Pancreas (tissue), 10 donors: ENCODE results near the gene CELSR2. TPM values are rescaled to one million over a fixed set of nuclear protein-coding genes. Genes with fewer than 3 reads are reported as not detected.

Experiments
- ATAC-seq, 4 donors: fragments of 200-7000 bp; cut with Tn5 transposase; one replicate each; pipeline versions ENCODE4 v1.8.0 to v1.9.1; 2020; ENCODE audit warnings: mild to moderate bottlenecking in 4 of 4, moderate library complexity in 4 of 4
- DNase-seq, 6 donors: peaks; one replicate each; pipeline ENCODE4 v3.0.0-alpha.2; 2020
- FAIRE-seq: peaks from 2 replicates; lab custom pipeline; 2012; peaks lifted over from hg19 to GRCh38; lab: Jason Lieb, UNC
- H3K27ac ChIP-seq, 4 donors: fragments of 200-600 bp; sonication (generic); 1 replicate in 3 of 4; 2 replicates in 1 of 4; pipeline versions ENCODE4 v1.5.0 to v1.8.0; 2020
- H3K27me3 ChIP-seq, 4 donors: fragments of 200-600 bp; one replicate each; pipeline ENCODE4 v1.8.0; 2021
- H3K36me3 ChIP-seq, 3 donors: fragments of 200-600 bp; sonication (generic) in 1 of 3; one replicate each; pipeline versions ENCODE4 v1.5.0 to v1.8.0; 2020 to 2021
- H3K4me1 ChIP-seq, 3 donors: fragments of 200-600 bp; one replicate each; pipeline ENCODE4 v1.8.0; 2021
- H3K4me3 ChIP-seq, 4 donors: fragments of 200-600 bp; sonication (generic) in 2 of 4; one replicate each; pipeline versions ENCODE4 v1.5.0 to v1.8.0; 2020 to 2021
- H3K9me3 ChIP-seq, 4 donors: fragments of 200-600 bp; one replicate each; pipeline ENCODE4 v1.8.0; 2021
- CTCF ChIP-seq, 4 donors: fragments of 200-600 bp; sonication (generic) in 3 of 4; IDR thresholded peaks; one replicate each; pipeline versions ENCODE4 v1.5.0 to v1.8.0; 2021; ENCODE audit warnings: antibody characterized with exemption in 4 of 4
- WGBS, 2 donors: extraction: QIAGEN DNeasy Blood & Tissue Kit; methylation state at CpG; one replicate each; pipeline ENCODE4 v1.1.7; 2013; 5-methylcytosine and 5-hydroxymethylcytosine counted together
- intact Hi-C, 3 donors: fragments of 100-400 bp; cut with DNase I; formaldehyde crosslinking; loops; one replicate each; pipeline versions ENCODE4 v1.11.1 to v1.14.2; 2022
- polyA plus RNA-seq, 2 donors: library from polyadenylated mRNA; stranded (reverse); fragments of 200-250 nt; gene quantifications; one replicate each; pipeline ENCODE4 v1.2.3, GENCODE V29; 2013
- total RNA-seq, 6 donors: library from RNA; stranded (reverse); fragmentation: NEBNext Ultra II Directional in 4 of 6; extraction: Animal tissue kit (Norgen Biotek cat#: 25700) in 4 of 6; gene quantifications; one replicate each; pipeline versions ENCODE4 v1.2.1 to v1.2.4, GENCODE V29; 2021 to 2023
- donor health status: healthy with polysubstance abuse.
- donor health status: DM: no; HTN: no; CAD: no; lungs with moderate emphysema.
- donor health status: DM: no; HTN: no; CAD: no.
- donor health status: control.
- donor health status: control.
- donor health status: Bipolar disorder and iron deficiency.
- donor health status: DM: yes; HTN: yes; CAD: no.
- donor health status: DM: no; HTN: no; CAD: no.
- donor health status: DM: no; HTN: no; CAD: no.
- donor health status: DM: yes; HTN: yes; CAD: no.

CELSR2 gene
- total and polyA plus RNA-seq, 8 donors: 4.0 to 8.5 (median 5.1) TPM

- intact Hi-C loops: loop anchor here in 2 of 3 donors (5.0 to 10.0 kb wide), 3 partner anchors 120 to 250 kb away; partner anchors contain the start of gene SORT1 (in 1 of the 2)
- Histone ChIP-seq H3K27ac (peak overlapping the region in 2 of 4 donors; percentile 71 to 83), H3K4me1 (peaks cover 0 to 9% (median 6%) of the 10 kb centered on the region in 3 donors), H3K36me3 (no peaks in the 10 kb centered on the region), H3K9me3 (no peaks in the 10 kb centered on the region), H3K4me3 (no peak overlapping the region), H3K27me3 (no peaks in the 10 kb centered on the region)
- FAIRE-seq (no peak), ATAC-seq (peak in 3 of 4 donors; percentile 68 to 86 (median 85)), DNase-seq (peak in 4 of 6 donors; percentile 28 to 83 (median 78))
- TF ChIP-seq CTCF (IDR thresholded peaks at IDR 0.05): no peak
- 13 to 32% methylated on average over 24 of the region's 24 CpGs for WGBS, 2 donors
Measured at GRCh38 chr1:109274533-109275476, 25.5 kb downstream of the CELSR2 start.

GRCh38 chr1:109275706-109276345, 26.5 kb downstream of the CELSR2 start:
- intact Hi-C loops: loop anchor here in 1 of 3 donors (10.0 kb wide), 2 partner anchors 119 to 249 kb away; partner anchors contain the start of gene SORT1
- Histone ChIP-seq H3K36me3 (no peaks in the 10 kb centered on the region), H3K27me3 (no peaks in the 10 kb centered on the region), H3K4me1 (peaks cover 0 to 9% (median 6%) of the 10 kb centered on the region in 3 donors), H3K9me3 (no peaks in the 10 kb centered on the region), H3K4me3 (no peak overlapping the region), H3K27ac (peak overlapping the region in 1 of 4 donors; percentile 83)
- no peak for TF ChIP-seq CTCF (IDR thresholded peaks at IDR 0.05)
- ATAC-seq (no peak), DNase-seq (no peak), FAIRE-seq (no peak)
- WGBS, 2 donors: 62 to 72% methylated on average over 9 of the region's 9 CpGs

- Histone ChIP-seq H3K9me3 (no peaks in the 10 kb centered on the region), H3K36me3 (no peaks in the 10 kb centered on the region), H3K27me3 (no peaks in the 10 kb centered on the region), H3K4me3 (no peak overlapping the region), H3K4me1 (peaks cover 0 to 9% (median 6%) of the 10 kb centered on the region in 3 donors), H3K27ac (peak overlapping the region in 1 of 4 donors; percentile 54)
- intact Hi-C loops: loop anchor here in 1 of 3 donors (10.0 kb wide), 2 partner anchors 117 to 247 kb away; partner anchors contain the start of gene SORT1
- DNase-seq (peak; percentile 79 to 91 (median 87)), FAIRE-seq (no peak), ATAC-seq (peak; percentile 85 to 88 (median 87))
- peak; percentile 71 to 87 (median 77) for TF ChIP-seq CTCF (IDR thresholded peaks at IDR 0.05)
- WGBS, 2 donors: 49% methylated on average over 7 of the region's 7 CpGs
Measured at GRCh38 chr1:109277434-109278204, 28.3 kb downstream of the CELSR2 start.

GRCh38 chr1:109279615-109280278, 30.4 kb downstream of the CELSR2 start:
- no peak for TF ChIP-seq CTCF (IDR thresholded peaks at IDR 0.05)
- FAIRE-seq: no peak
- Histone ChIP-seq H3K27ac (no peak overlapping the region), H3K27me3 (no peaks in the 10 kb centered on the region), H3K4me3 (no peak overlapping the region), H3K9me3 (no peaks in the 10 kb centered on the region), H3K36me3 (no peaks in the 10 kb centered on the region), H3K4me1 (peaks cover 0 to 11% (median 4%) of the 10 kb centered on the region in 3 donors)
- no peak for DNase-seq
- intact Hi-C loops: loop anchor here in 1 of 3 donors (10.0 kb wide), 2 partner anchors 115 to 245 kb away; partner anchors contain the start of gene SORT1
- 88 to 91% methylated on average over 5 of the region's 5 CpGs for WGBS, 2 donors
- ATAC-seq: no peak
